Naive thymus-derived CD4-positive, alpha-beta T cell (primary cell): Measurements from ENCODE around the gene GRIN2D. TPM values are rescaled to one million over a fixed set of nuclear protein-coding genes. Genes with fewer than 3 reads are reported as not detected.
A peak's percentile ranks its signal among the peaks of the same experiment; 100 is the strongest.

Experiments
- ATAC-seq: fragments of 150-1000 bp; cut with Tn5 transposase; 2 replicates; pipeline ENCODE4 v1.10.0; 2021; ENCODE audit warnings: mild to moderate bottlenecking, moderate library complexity
- CTCF ChIA-PET: fragments of 350-600 bp; sonication (Branson Sonifier 250); formaldehyde crosslinking; loops from one replicate; lab custom pipeline; 2021; ENCODE audit warnings: antibody characterized with exemption; lab: Charles Lee
- POLR2A ChIA-PET: fragments of 350-600 bp; sonication (Branson Sonifier 250); formaldehyde crosslinking; loops from one replicate; lab custom pipeline; 2021; ENCODE audit warnings: antibody characterized with exemption, inconsistent platforms; lab: Charles Lee
- DNase-seq, 9 donors: peaks; one replicate each; pipeline versions ENCODE4 v3.0.0 to v3.0.0-alpha.2; 2020 to 2022; ENCODE audit warnings: mixed read lengths in 1 of 9
- H3K27ac ChIP-seq: one replicate; pipeline ENCODE4 v1.7.0; 2013; ENCODE audit warnings: mild to moderate bottlenecking, low read depth, low read length, moderate library complexity
- H3K27me3 ChIP-seq, 2 donors: one replicate each; pipeline ENCODE4 v1.7.0; 2013; ENCODE audit warnings: low read length in 2 of 2, mild to moderate bottlenecking in 2 of 2, moderate library complexity in 2 of 2; ENCODE audit not compliant: control insufficient read depth in 2 of 2, insufficient read depth in 2 of 2
- H3K36me3 ChIP-seq, 3 experiments: 1 replicate in 2 of 3; 2 replicates in 1 of 3; pipeline ENCODE4 v1.7.0; 2013; ENCODE audit warnings: low read length in 3 of 3, mild to moderate bottlenecking in 3 of 3, moderate library complexity in 1 of 3; ENCODE audit not compliant: insufficient read depth in 3 of 3, control insufficient read depth in 2 of 3
- H3K4me1 ChIP-seq, 2 donors: one replicate each; pipeline ENCODE4 v1.7.0; 2013; ENCODE audit warnings: low read length in 2 of 2, mild to moderate bottlenecking in 2 of 2, moderate library complexity in 1 of 2; ENCODE audit not compliant: control insufficient read depth in 2 of 2, insufficient read depth in 2 of 2
- H3K4me3 ChIP-seq: 2 replicates; pipeline ENCODE4 v1.7.0; 2013; ENCODE audit warnings: mild to moderate bottlenecking, low read length
- H3K9me3 ChIP-seq, 3 experiments: 1 replicate in 2 of 3; 2 replicates in 1 of 3; pipeline ENCODE4 v1.7.0; 2013; ENCODE audit warnings: low read length in 3 of 3; ENCODE audit not compliant: control insufficient read depth in 2 of 3
- H3K27ac Mint-ChIP-seq, 9 donors: one replicate each; pipeline ENCODE4 v1.8.0; 2020 to 2022; ENCODE audit warnings: mixed read lengths in 9 of 9, mild to moderate bottlenecking in 8 of 9, moderate library complexity in 5 of 9, inconsistent platforms in 2 of 9
- H3K27me3 Mint-ChIP-seq, 5 donors: one replicate each; pipeline ENCODE4 v1.8.0; 2021 to 2022; ENCODE audit warnings: mixed read lengths in 5 of 5, mild to moderate bottlenecking in 1 of 5
- H3K36me3 Mint-ChIP-seq, 5 donors: one replicate each; pipeline ENCODE4 v1.8.0; 2020 to 2022; ENCODE audit warnings: mixed read lengths in 5 of 5, mild to moderate bottlenecking in 3 of 5, inconsistent platforms in 1 of 5
- H3K4me1 Mint-ChIP-seq, 7 donors: one replicate each; pipeline ENCODE4 v1.8.0; 2020 to 2022; ENCODE audit warnings: mixed read lengths in 7 of 7, mild to moderate bottlenecking in 3 of 7, inconsistent platforms in 1 of 7
- H3K4me3 Mint-ChIP-seq, 10 donors: one replicate each; pipeline ENCODE4 v1.8.0; 2020 to 2022; ENCODE audit warnings: mild to moderate bottlenecking in 10 of 10, mixed read lengths in 10 of 10, moderate library complexity in 6 of 10, inconsistent platforms in 2 of 10
- H3K9me3 Mint-ChIP-seq, 11 donors: one replicate each; pipeline ENCODE4 v1.8.0; 2020 to 2022; ENCODE audit warnings: mixed read lengths in 11 of 11, mild to moderate bottlenecking in 4 of 11, inconsistent platforms in 1 of 11, moderate library complexity in 1 of 11
- intact Hi-C, 2 donors: fragments of 100-400 bp; cut with micrococcal nuclease; formaldehyde crosslinking; loops; one replicate each; pipeline ENCODE4 v1.15.1; 2023
- polyA plus RNA-seq, 2 donors: library from polyadenylated mRNA; unstranded; fragments of 300-500 nt; fragmentation: Illumina TruSeq; gene quantifications; one replicate each; pipeline ENCODE4 v1.2.3, GENCODE V29; 2021
- total RNA-seq, 6 experiments: library from RNA in 5 of 6; stranded (reverse) in 5 of 6; gene quantifications; 1 replicate in 5 of 6; 2 replicates in 1 of 6; pipeline ENCODE4 v1.2.3 and lab custom pipeline; 2021 to 2026

GRIN2D gene
- total and polyA plus RNA-seq, 7 experiments from 2014 or later, result 0.08 to 0.39 (median 0.11) TPM; not detected in 2

DNA sequence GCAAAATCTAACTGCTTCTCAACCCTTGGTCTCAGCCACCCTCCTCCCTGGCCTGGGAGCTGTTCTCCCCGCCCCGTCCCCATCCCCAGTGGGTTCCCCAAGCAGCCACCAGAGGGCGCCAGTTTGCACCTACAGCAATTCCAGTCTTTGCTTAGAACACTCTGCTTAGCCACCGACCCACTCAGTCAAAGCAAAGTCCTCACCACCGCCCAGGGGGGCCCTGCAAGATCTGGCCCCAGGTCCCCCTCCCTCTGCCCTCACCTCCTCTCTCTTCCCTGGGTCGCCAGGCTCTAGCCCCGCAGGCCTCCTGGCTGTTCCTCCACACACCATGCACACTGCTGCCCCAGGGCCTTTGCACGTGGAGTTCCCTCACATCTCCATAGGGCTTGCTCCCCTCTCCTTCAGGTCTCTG, 42.1 kb upstream of the GRIN2D start:
- no peaks in the 10 kb centered on the region for H3K27me3 Mint-ChIP-seq
- intact Hi-C loops, result loop anchor here (1.0 to 2.0 kb wide), 4 partner anchors 17 to 257 kb away; no protein-coding TSS in a partner anchor
- Histone ChIP-seq H3K27ac (no peak overlapping the region), H3K36me3 (no peaks in the 10 kb centered on the region), H3K9me3 (no peaks in the 10 kb centered on the region), H3K4me3 (no peak overlapping the region), H3K27me3 (no peaks in the 10 kb centered on the region), H3K4me1 (no peaks in the 10 kb centered on the region)
- peak; percentile 49 to 81 (median 64) for DNase-seq
- H3K27ac Mint-ChIP-seq, result peak overlapping the region in 1 of 9 donors; percentile 5
- ChIA-PET CTCF (interaction anchor here (1.5 kb wide), 1 partner anchor 233 kb away, joined by 5 read pairs; no protein-coding TSS in a partner anchor), POLR2A (no interaction called here)
- H3K4me3 Mint-ChIP-seq, result peak overlapping the region in 1 of 10 donors; percentile 45
- ATAC-seq, result peak; percentile 82
- H3K9me3 Mint-ChIP-seq, result no peaks in the 10 kb centered on the region
- H3K36me3 Mint-ChIP-seq, result peaks cover 0 to 9% (median 3%) of the 10 kb centered on the region in 5 donors
- H3K4me1 Mint-ChIP-seq, result peaks cover 0 to 10% (median 3%) of the 10 kb centered on the region in 7 donors

DNA sequence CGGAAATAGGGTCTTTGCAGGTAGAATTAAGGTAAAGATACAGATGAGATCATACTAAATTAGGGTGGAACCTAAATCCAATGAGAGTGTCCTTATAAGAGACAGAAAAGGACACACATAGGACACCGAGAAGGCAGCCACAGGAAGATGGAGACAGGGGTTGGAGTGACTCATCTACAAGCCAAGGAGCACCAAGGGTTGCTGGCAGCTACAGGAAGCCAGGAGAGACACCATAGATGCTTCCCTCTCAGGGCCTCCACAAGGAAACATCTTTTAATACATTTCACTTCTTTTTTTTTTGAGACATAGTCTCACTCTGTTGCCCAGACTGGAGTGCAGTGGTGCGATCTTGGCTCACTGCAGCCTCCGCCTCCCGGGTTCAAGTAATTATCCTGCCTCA, 39.8 kb upstream of the GRIN2D start:
- Histone ChIP-seq H3K4me1 (no peaks in the 10 kb centered on the region), H3K27ac (no peak overlapping the region), H3K9me3 (no peaks in the 10 kb centered on the region), H3K27me3 (no peaks in the 10 kb centered on the region), H3K36me3 (peaks cover 0 to 4% (median 0%) of the 10 kb centered on the region in 3 experiments), H3K4me3 (no peak overlapping the region)
- DNase-seq (no peak), ATAC-seq (no peak)
- ChIA-PET CTCF (no interaction called here), POLR2A (no interaction called here)
- no peaks in the 10 kb centered on the region for H3K9me3 Mint-ChIP-seq
- no peak overlapping the region for H3K27ac Mint-ChIP-seq
- no peak overlapping the region for H3K4me3 Mint-ChIP-seq
- no peaks in the 10 kb centered on the region for H3K27me3 Mint-ChIP-seq
- intact Hi-C loops, result no loop called here
- H3K4me1 Mint-ChIP-seq, result peaks cover 0 to 9% (median 3%) of the 10 kb centered on the region in 7 donors
- H3K36me3 Mint-ChIP-seq, result peaks cover 0 to 4% (median 0%) of the 10 kb centered on the region in 5 donors

DNA sequence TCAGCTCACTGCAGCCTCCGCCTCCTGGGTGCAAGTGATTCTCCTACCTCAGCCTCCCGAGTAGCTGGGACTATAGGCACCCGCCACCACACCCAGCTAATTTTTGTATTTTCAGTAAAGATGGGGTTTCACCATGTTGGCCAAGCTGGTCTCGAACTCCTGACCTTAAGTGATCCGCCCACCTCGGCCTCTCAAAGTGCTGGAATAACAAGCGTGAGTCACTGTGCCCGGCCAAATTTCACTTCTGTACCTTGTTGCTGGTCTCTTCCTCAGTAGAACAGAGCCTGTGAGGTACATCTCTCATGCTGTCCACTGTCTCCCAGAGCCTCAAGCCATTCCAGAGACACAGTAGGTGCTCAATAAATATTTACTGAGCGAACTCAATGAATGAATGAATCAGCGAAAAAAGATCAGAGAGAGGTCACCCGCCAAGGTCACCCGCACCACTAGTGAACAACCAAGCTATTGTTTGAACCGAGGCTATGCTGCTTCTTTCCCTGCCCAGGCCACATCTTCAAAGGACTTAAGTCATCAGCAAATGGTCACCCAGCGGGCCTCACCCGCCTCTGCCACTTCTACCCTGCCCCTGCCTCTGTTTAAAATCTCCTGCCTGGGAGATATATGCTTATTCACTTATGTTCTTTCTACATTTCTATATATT, 39.0 kb upstream of the GRIN2D start:
- no peaks in the 10 kb centered on the region for H3K27me3 Mint-ChIP-seq
- Histone ChIP-seq H3K9me3 (no peaks in the 10 kb centered on the region), H3K36me3 (peaks cover 0 to 8% (median 0%) of the 10 kb centered on the region in 3 experiments), H3K4me3 (no peak overlapping the region), H3K27ac (no peak overlapping the region), H3K4me1 (no peaks in the 10 kb centered on the region), H3K27me3 (no peaks in the 10 kb centered on the region)
- H3K36me3 Mint-ChIP-seq, result peaks cover 0 to 5% (median 1%) of the 10 kb centered on the region in 5 donors
- no peak overlapping the region for H3K4me3 Mint-ChIP-seq
- POLR2A ChIA-PET, result no interaction called here
- CTCF ChIA-PET, result no interaction called here
- H3K4me1 Mint-ChIP-seq, result peaks cover 0 to 9% (median 3%) of the 10 kb centered on the region in 7 donors
- intact Hi-C loops, result no loop called here
- no peaks in the 10 kb centered on the region for H3K9me3 Mint-ChIP-seq
- DNase-seq, result no peak
- ATAC-seq, result no peak
- no peak overlapping the region for H3K27ac Mint-ChIP-seq

DNA sequence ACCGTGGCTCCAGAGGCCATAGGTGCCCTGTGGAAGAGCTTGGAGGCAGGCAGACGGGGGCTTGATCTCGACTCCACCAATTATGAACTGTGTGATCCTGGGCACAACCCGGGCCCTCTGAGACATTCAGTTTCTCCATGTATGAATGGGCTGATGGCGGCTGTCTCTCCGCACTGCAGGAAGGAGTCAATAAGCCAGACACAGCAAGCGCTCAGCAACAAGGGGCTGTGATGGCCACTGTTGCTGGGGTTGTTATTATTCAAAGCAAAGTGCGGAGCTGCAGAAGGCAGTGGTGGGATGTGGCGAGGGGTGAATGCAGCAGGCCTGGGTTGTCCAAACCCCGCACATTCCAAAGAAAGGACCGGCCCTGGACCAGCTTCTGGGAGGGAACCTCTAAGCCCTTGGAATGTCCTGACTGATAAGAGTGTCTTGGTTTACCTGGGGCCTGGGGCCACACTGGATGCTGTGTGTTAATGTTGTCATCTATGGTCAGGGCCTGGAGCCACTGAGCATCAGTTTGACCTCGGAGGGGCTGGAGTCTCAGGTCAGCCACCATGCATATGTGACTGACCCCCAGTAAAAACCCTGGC, 38.0 kb upstream of the GRIN2D start:
- no peak overlapping the region for H3K27ac ChIP-seq
- DNase-seq (no peak), ATAC-seq (no peak)
- Mint-ChIP-seq H3K27me3 (no peaks in the 10 kb centered on the region), H3K27ac (no peak overlapping the region), H3K4me3 (no peak overlapping the region), H3K36me3 (peaks cover 0 to 8% (median 1%) of the 10 kb centered on the region in 5 donors), H3K9me3 (no peaks in the 10 kb centered on the region), H3K4me1 (peaks cover 0 to 9% (median 3%) of the 10 kb centered on the region in 7 donors)
- H3K27me3 ChIP-seq, result no peaks in the 10 kb centered on the region
- no peaks in the 10 kb centered on the region for H3K4me1 ChIP-seq
- ChIA-PET CTCF (no interaction called here), POLR2A (no interaction called here)
- intact Hi-C loops, result no loop called here
- no peaks in the 10 kb centered on the region for H3K9me3 ChIP-seq
- peaks cover 0 to 13% (median 0%) of the 10 kb centered on the region in 3 experiments for H3K36me3 ChIP-seq
- no peak overlapping the region for H3K4me3 ChIP-seq

DNA sequence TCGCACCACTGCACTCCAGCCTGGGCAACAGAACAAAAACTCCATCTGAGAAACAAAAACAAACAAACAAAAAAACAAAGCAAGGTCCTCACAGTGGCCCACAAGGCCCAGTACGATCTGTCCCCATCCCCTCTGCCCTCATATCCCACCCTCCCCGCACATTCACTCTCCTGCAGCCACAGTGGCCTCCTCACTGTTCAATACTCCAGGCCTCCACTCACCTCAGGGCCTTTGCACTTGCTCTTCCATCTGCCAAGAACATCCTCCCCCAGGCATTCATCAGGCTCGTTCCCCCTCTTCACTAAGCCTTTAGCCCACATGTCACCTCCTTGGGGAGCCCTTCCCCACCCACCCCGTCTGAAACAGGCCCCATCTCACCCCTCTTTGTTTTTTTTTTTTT, 34.3 kb upstream of the GRIN2D start:
- Histone ChIP-seq H3K27me3 (no peaks in the 10 kb centered on the region), H3K27ac (no peak overlapping the region), H3K9me3 (no peaks in the 10 kb centered on the region), H3K4me1 (peaks cover 6 to 9% of the 10 kb centered on the region in 2 donors), H3K36me3 (peaks cover 0 to 13% (median 0%) of the 10 kb centered on the region in 3 experiments), H3K4me3 (no peak overlapping the region)
- DNase-seq, result no peak
- Mint-ChIP-seq H3K9me3 (peaks cover 0 to 5% (median 0%) of the 10 kb centered on the region in 11 donors), H3K4me1 (peaks cover 0 to 19% (median 6%) of the 10 kb centered on the region in 7 donors), H3K4me3 (no peak overlapping the region), H3K27me3 (peaks cover 0 to 3% (median 0%) of the 10 kb centered on the region in 5 donors), H3K36me3 (peaks cover 0 to 8% (median 1%) of the 10 kb centered on the region in 5 donors), H3K27ac (no peak overlapping the region)
- POLR2A ChIA-PET, result interaction anchor here (1.0 kb wide), 1 partner anchor 33 kb away, joined by 3 read pairs; no protein-coding TSS in a partner anchor
- ATAC-seq, result no peak
- CTCF ChIA-PET, result interaction anchor here (0.6 to 0.8 kb wide), 2 partner anchors 40 to 67 kb away, joined by 3 read pairs; no protein-coding TSS in a partner anchor
- intact Hi-C loops, result no loop called here

DNA sequence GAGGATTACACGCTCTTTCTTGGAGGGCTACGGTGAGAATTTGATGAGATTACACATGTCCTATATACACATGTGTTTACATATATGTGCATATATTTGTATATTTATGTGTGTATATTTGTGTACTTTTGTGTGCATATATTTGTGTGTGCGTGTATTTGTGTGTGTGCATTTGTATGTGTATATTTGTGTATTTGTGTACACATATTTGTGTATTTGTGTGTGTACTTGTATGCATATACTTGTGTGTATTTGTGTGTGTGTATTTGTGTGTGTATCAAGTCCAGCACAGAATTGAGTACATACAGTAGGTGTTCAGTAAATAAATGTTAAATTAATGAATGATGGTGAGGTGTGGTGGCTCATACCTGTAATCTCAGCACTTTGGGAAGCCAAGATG, 31.6 kb upstream of the GRIN2D start:
- H3K27me3 ChIP-seq, result no peaks in the 10 kb centered on the region
- ATAC-seq, result no peak
- DNase-seq, result no peak
- H3K27ac ChIP-seq, result no peak overlapping the region
- Mint-ChIP-seq H3K4me3 (peak overlapping the region in 1 of 10 donors; percentile 25), H3K4me1 (peaks cover 0 to 28% (median 6%) of the 10 kb centered on the region in 7 donors), H3K9me3 (peaks cover 0 to 5% (median 0%) of the 10 kb centered on the region in 11 donors), H3K27me3 (peaks cover 0 to 3% (median 0%) of the 10 kb centered on the region in 5 donors), H3K27ac (peak overlapping the region in 2 of 9 donors; percentile 18 to 20), H3K36me3 (peaks cover 0 to 8% (median 1%) of the 10 kb centered on the region in 5 donors)
- intact Hi-C loops, result loop anchor here (5.0 kb wide), 3 partner anchors 130 to 880 kb away; partner anchors contain the start of genes KPTN (in 1 of the 2) and LMTK3 (in 1 of the 2)
- H3K4me1 ChIP-seq, result peaks cover 9 to 13% of the 10 kb centered on the region in 2 donors
- no peak overlapping the region for H3K4me3 ChIP-seq
- POLR2A ChIA-PET, result interaction anchor here (1.4 to 3.2 kb wide), 3 partner anchors 29 to 40 kb away, joined by 8 to 47 read pairs (median 16); a partner anchor contains a TSS
- peaks cover 0 to 13% (median 0%) of the 10 kb centered on the region in 3 experiments for H3K36me3 ChIP-seq
- CTCF ChIA-PET, result interaction anchor here (0.7 kb wide), 1 partner anchor 147 kb away, joined by 3 read pairs; no protein-coding TSS in a partner anchor
- H3K9me3 ChIP-seq, result no peaks in the 10 kb centered on the region
